ENCODE measurements around the gene PDS5B. TPM values are rescaled to one million over a fixed set of nuclear protein-coding genes. Genes with fewer than 3 reads are reported as not detected.

PDS5B gene
- total RNA-seq, 2 donors from 2014 or later: 19.2 to 20.8 TPM

DNA sequence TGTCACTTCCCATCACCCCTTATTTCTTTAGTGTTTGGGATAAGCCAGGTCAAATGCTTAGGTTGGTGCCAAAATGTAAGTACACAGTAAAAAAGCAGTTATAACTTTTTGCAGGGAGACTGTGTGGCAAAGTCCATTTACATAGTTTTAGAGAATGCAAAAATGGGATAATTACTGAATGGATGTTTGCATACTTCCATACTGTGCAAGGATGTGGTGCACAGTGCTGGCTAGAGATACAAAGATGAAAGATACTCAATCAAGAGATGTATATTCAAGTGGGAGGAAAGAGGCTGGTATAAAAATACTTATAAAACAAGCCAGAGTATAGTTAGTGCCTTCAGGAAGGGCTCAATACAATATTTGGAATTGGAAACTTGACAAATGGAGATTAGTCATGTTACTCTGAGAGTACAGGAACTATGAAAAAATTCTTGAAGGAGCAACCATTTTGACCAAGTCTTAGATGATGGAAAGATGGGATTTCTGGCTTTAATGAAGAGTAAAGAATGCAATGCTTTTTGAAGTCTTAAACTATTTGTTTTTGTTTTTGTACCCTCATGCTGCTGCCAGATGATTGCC, 8.0 kb downstream of the PDS5B start:
- Histone ChIP-seq H3K27ac (no peak overlapping the region), H3K36me3 (replicated peaks in 1 of 2; ENCODE audit: insufficient read depth in 1 of 2, low read depth in 2 of 2) (no peaks in the 10 kb centered on the region), H3K27me3 (no peaks in the 10 kb centered on the region), H3K9me3 (no peaks in the 10 kb centered on the region), H3K4me3 (no peak overlapping the region), H3K4me1 (peaks cover 12% of the 10 kb centered on the region)
- intact Hi-C loops (cut with DNase I): loop anchor here (5.0 kb wide), 1 partner anchor 48 kb away; no protein-coding TSS in a partner anchor
- DNase-seq (no peak), ATAC-seq (no peak)
- no peak for TF ChIP-seq POLR2A (IDR thresholded peaks at IDR 0.05)
- TF ChIP-seq, protein P1, sequence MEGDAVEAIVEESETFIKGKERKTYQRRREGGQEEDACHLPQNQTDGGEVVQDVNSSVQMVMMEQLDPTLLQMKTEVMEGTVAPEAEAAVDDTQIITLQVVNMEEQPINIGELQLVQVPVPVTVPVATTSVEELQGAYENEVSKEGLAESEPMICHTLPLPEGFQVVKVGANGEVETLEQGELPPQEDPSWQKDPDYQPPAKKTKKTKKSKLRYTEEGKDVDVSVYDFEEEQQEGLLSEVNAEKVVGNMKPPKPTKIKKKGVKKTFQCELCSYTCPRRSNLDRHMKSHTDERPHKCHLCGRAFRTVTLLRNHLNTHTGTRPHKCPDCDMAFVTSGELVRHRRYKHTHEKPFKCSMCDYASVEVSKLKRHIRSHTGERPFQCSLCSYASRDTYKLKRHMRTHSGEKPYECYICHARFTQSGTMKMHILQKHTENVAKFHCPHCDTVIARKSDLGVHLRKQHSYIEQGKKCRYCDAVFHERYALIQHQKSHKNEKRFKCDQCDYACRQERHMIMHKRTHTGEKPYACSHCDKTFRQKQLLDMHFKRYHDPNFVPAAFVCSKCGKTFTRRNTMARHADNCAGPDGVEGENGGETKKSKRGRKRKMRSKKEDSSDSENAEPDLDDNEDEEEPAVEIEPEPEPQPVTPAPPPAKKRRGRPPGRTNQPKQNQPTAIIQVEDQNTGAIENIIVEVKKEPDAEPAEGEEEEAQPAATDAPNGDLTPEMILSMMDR (IDR thresholded peaks at IDR 0.05): no peak

DNA sequence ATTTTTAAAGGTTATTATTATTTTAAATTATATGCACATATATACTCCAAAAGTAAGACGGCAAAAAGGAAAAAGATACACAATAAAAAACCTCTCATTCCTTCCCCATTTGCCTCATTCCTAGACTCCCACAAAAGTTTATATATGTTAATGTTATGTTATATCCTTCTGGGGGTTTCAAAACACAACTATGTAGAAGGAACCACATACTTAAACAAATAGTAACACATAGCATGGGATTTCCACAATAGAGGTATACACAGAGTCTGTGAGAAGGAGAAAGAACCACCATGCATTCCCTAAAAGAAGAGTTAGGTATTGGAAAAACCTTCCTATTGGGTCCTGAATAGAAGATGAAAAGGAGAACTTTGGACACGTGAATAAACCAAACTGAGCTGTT, 9.1 kb downstream of the PDS5B start:
- H3K9me3 ChIP-seq: no peaks in the 10 kb centered on the region
- no peak overlapping the region for H3K27ac ChIP-seq
- intact Hi-C loops (cut with DNase I): no loop called here
- H3K36me3 ChIP-seq (replicated peaks in 1 of 2; ENCODE audit: insufficient read depth in 1 of 2, low read depth in 2 of 2): no peaks in the 10 kb centered on the region
- peaks cover 6% of the 10 kb centered on the region for H3K4me1 ChIP-seq
- H3K27me3 ChIP-seq: no peaks in the 10 kb centered on the region
- no peak for DNase-seq
- TF ChIP-seq POLR2A (IDR thresholded peaks at IDR 0.05): no peak
- TF ChIP-seq, protein P1 (IDR thresholded peaks at IDR 0.05): no peak
- WGBS, 2 donors: 83 to 91% methylated on average over 2 of the region's 2 CpGs
- H3K4me3 ChIP-seq: no peak overlapping the region
- ATAC-seq: no peak

DNA sequence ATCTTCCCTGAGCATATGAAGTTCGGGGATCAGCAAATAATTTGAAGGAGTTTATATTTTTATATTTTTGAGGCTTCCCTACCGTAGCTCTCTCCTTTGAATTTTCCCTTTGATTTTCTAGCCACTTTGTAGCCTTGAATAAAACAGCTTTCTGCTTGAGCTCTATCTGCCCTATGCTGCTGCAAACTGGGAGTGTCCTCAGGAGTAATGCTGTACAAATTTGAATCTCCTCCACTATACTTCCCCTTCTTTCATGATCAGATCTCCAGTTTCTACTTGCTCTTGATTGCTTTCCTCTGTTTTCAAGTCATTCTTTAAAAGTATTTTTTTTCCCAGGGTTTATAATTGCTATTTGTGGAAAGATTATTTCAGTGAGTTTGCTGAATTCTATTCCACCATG, 14.6 kb downstream of the PDS5B start:
- TF ChIP-seq POLR2A (IDR thresholded peaks at IDR 0.05): no peak
- TF ChIP-seq, protein P1 (IDR thresholded peaks at IDR 0.05): no peak
- Histone ChIP-seq H3K36me3 (replicated peaks in 1 of 2; ENCODE audit: insufficient read depth in 1 of 2, low read depth in 2 of 2) (no peaks in the 10 kb centered on the region), H3K9me3 (no peaks in the 10 kb centered on the region), H3K27ac (no peak overlapping the region), H3K4me1 (no peaks in the 10 kb centered on the region), H3K27me3 (no peaks in the 10 kb centered on the region), H3K4me3 (no peak overlapping the region)
- no peak for ATAC-seq
- intact Hi-C loops (cut with DNase I): no loop called here
- WGBS, 2 donors: 70 to 83% methylated on average over 2 of the region's 2 CpGs
- no peak for DNase-seq

DNA sequence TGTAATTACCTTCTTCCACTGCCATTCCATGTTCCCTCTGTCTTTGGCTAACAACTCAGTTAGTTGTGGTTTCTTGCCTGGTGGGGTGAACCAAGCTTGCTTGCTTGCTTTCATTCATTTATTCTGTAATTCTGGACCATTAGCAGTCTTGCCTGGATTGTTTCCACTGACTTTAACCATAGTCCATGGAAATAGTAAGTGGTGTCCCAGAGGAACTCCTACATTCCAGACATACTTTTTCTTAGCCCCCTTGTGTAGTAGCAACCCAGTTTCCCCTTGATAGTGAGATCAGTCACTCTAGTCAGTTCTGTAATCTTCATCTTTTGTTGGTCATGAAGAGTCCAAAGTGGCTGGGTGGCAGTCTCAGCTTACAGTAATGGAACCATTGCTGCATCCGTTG, 23.2 kb downstream of the PDS5B start:
- WGBS, 2 donors: 74 to 85% methylated on average over 1 of the region's 1 CpG
- DNase-seq: no peak
- no peak overlapping the region for H3K27ac ChIP-seq
- no peaks in the 10 kb centered on the region for H3K27me3 ChIP-seq
- intact Hi-C loops (cut with DNase I): no loop called here
- H3K9me3 ChIP-seq: no peaks in the 10 kb centered on the region
- ATAC-seq: no peak
- H3K4me3 ChIP-seq: no peak overlapping the region
- H3K4me1 ChIP-seq: no peaks in the 10 kb centered on the region
- TF ChIP-seq POLR2A (IDR thresholded peaks at IDR 0.05): no peak
- TF ChIP-seq, protein P1 (IDR thresholded peaks at IDR 0.05): no peak
- H3K36me3 ChIP-seq (replicated peaks in 1 of 2; ENCODE audit: insufficient read depth in 1 of 2, low read depth in 2 of 2): no peaks in the 10 kb centered on the region

DNA sequence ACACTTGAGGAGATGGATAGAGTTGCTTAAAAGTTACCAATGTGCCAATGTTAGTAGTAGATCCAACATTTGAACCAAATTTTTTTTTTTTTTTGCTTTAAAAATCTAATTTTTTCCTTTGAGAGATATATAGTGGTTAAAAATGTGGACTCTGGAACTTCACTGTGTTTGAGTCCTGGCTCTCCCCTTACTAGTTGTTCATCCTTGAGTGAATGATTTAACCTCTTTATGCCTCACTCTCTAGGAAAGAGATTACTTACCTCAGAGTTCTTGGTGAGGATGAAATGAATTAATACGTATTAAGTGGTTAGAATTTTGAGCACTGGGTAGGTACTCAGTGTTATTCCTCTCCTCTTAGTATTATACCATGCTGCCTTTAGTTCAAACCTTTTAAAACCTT, 24.3 kb downstream of the PDS5B start:
- DNase-seq (no peak), ATAC-seq (no peak)
- no peaks in the 10 kb centered on the region for H3K36me3 ChIP-seq (replicated peaks in 1 of 2; ENCODE audit: insufficient read depth in 1 of 2, low read depth in 2 of 2)
- H3K9me3 ChIP-seq: no peaks in the 10 kb centered on the region
- H3K4me1 ChIP-seq: no peaks in the 10 kb centered on the region
- H3K4me3 ChIP-seq: no peak overlapping the region
- 90 to 92% methylated on average over 1 of the region's 1 CpG for WGBS, 2 donors
- TF ChIP-seq, protein P1 (IDR thresholded peaks at IDR 0.05): no peak
- TF ChIP-seq POLR2A (IDR thresholded peaks at IDR 0.05): no peak
- no peaks in the 10 kb centered on the region for H3K27me3 ChIP-seq
- intact Hi-C loops (cut with DNase I): no loop called here
- no peak overlapping the region for H3K27ac ChIP-seq
